GM06990 (cell line): ENCODE data around the gene RHO.

ENCODE experiments used
- DNase-seq: peaks from one replicate; pipeline ENCODE4 v3.0.0-alpha.2; 2011; ENCODE audit not compliant: insufficient read length; ENCODE audit errors: extremely low read depth
- H3K27me3 ChIP-seq: replicated peaks from 2 replicates; pipeline ENCODE4 v1.6.0; 2011; ENCODE audit warnings: low read length; ENCODE audit not compliant: control insufficient read depth, insufficient read depth
- H3K36me3 ChIP-seq: 2 replicates; pipeline ENCODE4 v1.5.1; 2011; ENCODE audit warnings: low read length; ENCODE audit not compliant: control insufficient read depth, insufficient read depth
- H3K4me3 ChIP-seq: replicated peaks from 2 replicates; pipeline ENCODE4 v1.5.1; 2011; ENCODE audit warnings: low read depth, mild to moderate bottlenecking, control low read depth, low read length
- CTCF ChIP-seq: IDR thresholded peaks from 2 replicates; pipeline ENCODE4 v1.5.1; 2011; ENCODE audit warnings: low read length, control low read depth, mild to moderate bottlenecking, inconsistent platforms; ENCODE audit not compliant: insufficient read depth, poor library complexity, severe bottlenecking

Gene RHO

GRCh38 chr3:129533406-129533805 is 5.0 kb downstream of the RHO start:
- no peaks in the 10 kb centered on the region for H3K36me3 ChIP-seq
- no peaks in the 10 kb centered on the region; the same call in 1 of the 2 replicates for H3K27me3 ChIP-seq
- no peak for TF ChIP-seq CTCF
- H3K4me3 ChIP-seq, result no peak overlapping the region
- no peak for DNase-seq

GRCh38 chr3:129534428-129535027 is 6.1 kb downstream of the RHO start:
- TF ChIP-seq CTCF, result no peak
- Histone ChIP-seq H3K27me3 (no peaks in the 10 kb centered on the region; the same call in 1 of the 2 replicates), H3K36me3 (no peaks in the 10 kb centered on the region), H3K4me3 (no peak overlapping the region)
- DNase-seq, result no peak

GRCh38 chr3:129535075-129535474 is 6.6 kb downstream of the RHO start:
- no peak for DNase-seq
- Histone ChIP-seq H3K36me3 (no peaks in the 10 kb centered on the region), H3K27me3 (no peaks in the 10 kb centered on the region; the same call in 1 of the 2 replicates), H3K4me3 (no peak overlapping the region)
- no peak for TF ChIP-seq CTCF

GRCh38 chr3:129536374-129536667 is 7.9 kb downstream of the RHO start:
- H3K4me3 ChIP-seq, result no peak overlapping the region
- TF ChIP-seq CTCF, result no peak
- DNase-seq, result no peak
- no peaks in the 10 kb centered on the region for H3K27me3 ChIP-seq
- no peaks in the 10 kb centered on the region for H3K36me3 ChIP-seq

GRCh38 chr3:129536804-129537203 is 8.4 kb downstream of the RHO start:
- no peak for TF ChIP-seq CTCF

GRCh38 chr3:129539206-129539605 is 10.8 kb downstream of the RHO start:
- DNase-seq, result no peak
- no peak for TF ChIP-seq CTCF
- no peaks in the 10 kb centered on the region for H3K36me3 ChIP-seq
- no peaks in the 10 kb centered on the region for H3K27me3 ChIP-seq
- H3K4me3 ChIP-seq, result no peak overlapping the region

More at GRCh38 chr3:129536804-129537203, 8.4 kb downstream of the RHO start:
- Histone ChIP-seq H3K27me3 (no peaks in the 10 kb centered on the region), H3K36me3 (no peaks in the 10 kb centered on the region), H3K4me3 (no peak overlapping the region)
- no peak for DNase-seq
